NCI-H1436 (cell line): Measurements from ENCODE around the gene KNL1.
"Not testable (repeated sequence)": the region's sequence is repeated elsewhere in the genome, so short reads cannot be mapped to it uniquely, and the experiment has no call there.

Source experiments
- DNase-seq: peaks from one replicate; lab custom pipeline; 2025; lab: John Stamatoyannopoulos, UW

Gene KNL1

DNA sequence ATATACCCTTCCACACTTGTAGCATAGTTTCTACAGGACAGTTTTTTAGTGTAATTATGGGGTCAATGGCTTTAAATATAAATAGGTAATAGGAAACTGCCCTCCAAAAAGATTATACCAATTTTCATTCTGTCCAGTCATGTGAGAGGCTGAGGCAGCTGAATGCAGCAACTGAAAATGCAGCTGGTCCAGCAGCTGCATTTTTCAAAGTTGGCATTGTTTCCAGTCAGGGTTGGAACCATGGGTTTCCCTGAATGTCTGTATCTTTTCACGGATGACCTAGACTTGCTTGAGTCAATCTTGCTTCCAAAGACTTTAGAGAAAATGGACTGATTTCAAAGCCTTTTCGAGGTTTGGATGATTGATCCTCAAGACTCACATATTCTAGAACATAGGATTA, 9.9 kb upstream of the KNL1 start:
- DNase-seq: no peak

DNA sequence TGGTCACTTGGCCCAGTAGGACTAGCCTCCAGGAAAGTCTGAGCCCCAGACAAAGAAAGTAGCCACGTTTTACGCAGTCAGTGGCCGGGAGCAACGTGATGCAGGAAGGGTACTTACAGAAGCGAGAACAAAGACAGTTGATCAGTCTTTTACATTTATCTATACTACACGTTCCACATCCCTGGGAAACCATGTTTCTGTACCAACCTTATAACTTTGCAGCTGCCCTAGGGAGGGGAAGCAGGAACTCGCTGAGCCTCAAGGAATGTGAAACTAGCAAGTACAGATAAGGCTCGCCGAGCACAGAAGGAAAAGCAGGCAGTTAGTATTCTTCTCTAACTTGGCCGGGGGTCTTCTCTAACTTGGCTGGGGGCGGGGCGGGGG, 3.4 kb upstream of the KNL1 start:
- DNase-seq: no peak

DNA sequence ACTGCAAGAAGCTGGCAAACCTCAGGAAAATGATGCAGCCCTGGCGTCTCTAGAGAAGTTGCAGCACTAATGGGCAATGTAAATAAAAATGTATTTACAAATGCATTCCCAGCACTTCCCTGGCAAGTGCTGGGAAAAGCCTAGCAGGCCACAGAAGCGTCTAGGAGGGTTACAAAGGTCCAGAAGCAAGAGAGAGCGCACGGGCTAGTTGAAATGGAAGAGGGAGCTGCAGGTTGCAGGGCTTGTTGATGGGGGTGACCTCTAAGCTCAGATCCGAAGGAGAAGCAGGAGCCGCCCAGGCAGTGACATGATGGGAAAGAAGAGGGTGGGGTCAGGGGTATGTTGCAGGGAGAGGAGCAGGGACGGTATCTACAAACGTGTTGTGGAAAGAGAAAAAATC, 2.7 kb upstream of the KNL1 start:
- DNase-seq: no peak

DNA sequence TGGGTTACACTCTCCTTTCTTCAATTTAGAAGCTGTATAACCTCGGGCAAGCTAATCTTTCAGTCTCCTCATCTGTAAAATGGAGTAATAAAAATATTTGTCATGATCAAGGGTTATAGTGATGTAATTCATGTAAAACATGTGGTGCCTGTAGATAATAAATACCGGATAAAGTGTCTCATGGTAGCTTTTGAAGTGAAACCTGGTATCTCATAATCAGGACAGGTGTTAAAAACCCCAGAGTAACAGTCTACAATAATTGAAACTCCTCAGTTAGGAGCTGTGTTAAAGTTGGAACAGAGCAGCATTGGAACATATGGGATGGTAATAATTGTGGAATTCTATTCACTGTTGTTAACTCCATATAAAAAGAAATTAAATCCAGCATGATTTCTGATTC, 884 bp upstream of the KNL1 start:
- no peak for DNase-seq

DNA sequence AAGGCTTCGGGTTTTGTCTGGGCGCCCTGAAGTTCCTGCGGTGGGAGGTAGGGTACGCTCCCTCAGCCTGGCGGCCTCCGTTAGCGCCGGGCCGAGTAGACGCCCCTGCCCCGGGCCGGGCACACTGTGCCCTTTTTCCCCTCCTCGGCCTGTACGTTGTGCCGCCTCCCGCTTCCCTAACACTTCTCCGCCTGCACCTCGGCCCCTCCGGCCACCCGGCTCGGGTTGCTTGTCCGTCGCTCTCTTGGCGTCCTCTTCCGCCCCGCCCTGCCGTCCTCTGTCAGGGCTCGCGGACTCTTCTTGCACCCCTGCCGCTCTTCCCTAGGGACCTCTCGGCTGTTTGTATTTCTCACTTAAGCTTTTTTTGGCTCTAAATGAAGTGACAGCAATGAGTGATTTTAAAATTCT, 384 bp downstream of the KNL1 start:
- peak; percentile 45 for DNase-seq

DNA sequence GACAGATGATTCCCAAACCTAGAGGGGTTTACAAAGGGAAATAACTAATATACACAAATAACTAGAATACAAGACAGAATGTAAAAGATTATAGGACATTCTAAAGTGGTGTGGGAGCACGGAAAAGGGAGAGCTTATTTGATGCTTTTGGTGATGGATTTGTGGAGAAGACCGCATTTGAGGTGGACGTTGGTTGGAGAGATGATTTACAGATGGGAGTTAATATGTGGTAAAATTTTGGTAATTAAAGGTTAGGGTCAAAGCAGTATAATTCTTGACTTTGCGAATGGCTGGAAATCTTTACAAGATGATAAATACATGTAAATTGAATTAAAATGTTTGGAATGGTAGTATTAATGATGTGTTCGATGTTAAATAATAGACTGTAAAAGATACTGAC, 1.2 kb downstream of the KNL1 start:
- DNase-seq: no peak

DNA sequence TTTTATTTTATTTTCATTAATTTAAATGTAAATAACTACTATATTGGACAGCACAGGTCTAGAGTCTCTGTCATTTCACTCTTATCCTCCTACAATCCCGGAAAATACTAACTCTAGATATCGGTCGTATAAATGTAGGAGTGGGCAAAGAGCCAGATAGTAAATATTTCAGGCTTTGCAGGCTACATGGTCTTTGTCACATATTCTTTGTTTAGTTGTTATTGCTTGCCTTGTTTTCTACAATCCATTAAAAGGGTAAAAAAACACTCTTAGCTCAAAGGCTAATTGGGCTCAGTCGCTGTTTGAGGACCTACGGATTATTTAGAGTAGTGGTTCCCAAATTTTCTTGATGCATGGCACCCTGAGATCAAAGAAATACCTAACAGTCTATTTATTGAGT, 1.7 kb downstream of the KNL1 start:
- DNase-seq: no peak

DNA sequence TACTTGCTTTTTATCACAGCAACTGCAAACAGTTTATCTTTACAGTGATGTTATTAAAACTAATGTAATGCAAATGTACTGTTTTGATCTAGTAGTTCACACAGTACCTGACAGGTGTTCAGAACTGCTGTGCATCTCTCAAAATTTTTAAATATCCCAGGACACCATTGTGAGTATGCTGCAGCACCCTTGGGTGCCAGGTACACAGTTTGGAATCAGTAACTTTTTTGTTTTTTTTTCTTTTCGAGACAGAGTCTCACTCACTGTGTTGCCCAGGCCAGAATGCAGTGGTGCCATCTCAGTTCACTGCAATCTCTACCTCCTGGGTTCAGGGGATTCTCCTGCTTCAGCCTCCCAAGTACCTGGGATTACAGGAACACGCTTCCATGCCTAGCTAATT, 3.0 kb downstream of the KNL1 start:
- DNase-seq: no peak

DNA sequence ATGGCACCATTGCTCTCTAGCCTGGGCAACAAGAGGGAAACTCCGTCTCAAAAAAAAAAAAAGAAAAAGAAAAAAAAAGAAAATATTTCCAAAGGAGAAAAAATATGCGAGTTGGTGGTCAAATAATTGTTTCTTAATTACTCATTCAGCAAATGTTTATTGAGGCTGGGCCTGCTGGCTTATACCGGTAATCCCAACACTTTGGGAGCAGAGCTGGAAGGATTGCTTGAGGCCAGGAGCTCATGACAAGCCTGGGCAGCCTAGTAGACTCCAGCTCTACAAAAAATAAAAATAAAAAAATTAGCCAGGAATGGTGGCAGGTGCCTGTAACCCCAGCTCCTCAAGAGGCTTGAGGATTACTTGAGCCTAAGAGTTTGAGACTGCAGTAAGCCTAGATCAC, 4.1 kb downstream of the KNL1 start:
- DNase-seq: no peak

DNA sequence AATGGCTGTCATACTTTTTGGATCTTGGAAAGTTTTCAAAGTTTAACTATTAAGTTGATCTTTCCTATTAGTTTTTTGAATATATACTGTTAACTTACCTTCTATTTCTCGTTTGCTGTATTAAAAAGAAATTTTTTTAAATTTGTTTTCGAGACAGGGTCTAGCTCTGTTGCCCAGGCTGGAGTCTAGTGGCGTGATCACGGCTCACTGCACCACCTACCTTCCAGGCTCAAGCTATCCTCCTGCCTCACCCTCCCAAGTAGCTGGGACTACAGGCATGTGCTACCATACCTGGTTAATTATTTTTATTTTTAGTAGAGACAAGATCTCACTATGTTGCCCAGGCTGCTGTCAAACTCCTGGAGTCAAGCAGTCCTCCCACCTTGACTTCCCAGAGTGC, 4.6 kb downstream of the KNL1 start:
- DNase-seq: no peak

DNA sequence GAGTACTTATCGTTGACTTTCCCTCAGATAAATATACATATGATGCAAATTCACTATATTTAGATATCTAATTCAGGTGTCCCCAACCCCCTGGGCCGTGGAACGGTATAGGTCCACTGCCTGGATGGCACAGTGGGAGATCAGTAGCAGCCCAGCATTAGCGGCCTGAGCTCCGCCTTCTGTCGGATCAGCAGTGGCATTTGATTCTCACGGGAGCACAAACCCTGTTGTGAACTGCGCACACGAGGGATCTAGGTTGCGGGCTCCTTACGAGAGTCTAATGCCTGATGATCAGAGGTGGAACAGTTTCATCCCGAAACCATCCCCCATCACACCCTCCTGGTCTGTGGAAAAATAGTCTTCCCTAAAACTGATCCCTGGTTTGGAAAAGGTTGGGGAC, 6.9 kb downstream of the KNL1 start:
- no peak for DNase-seq

DNA sequence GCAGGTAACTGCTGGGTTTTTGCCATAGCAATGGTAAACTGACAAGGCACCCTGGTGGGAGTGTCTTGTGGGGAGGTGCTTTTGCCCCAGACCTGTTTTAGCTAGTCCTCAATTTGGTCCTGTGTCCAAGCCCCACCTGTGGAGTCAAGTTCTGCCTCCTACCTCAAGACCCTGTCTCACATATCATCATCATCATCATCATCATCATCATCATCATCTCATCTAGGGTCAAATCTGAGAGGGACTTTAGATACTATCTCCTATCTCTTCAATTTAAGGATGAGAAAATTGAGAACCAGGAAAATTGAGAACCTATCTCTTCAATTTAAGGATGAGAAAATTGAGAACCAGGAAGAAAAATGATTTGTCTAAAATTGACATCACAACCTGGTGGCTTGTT, 9.9 kb downstream of the KNL1 start:
- DNase-seq: no peak

DNA sequence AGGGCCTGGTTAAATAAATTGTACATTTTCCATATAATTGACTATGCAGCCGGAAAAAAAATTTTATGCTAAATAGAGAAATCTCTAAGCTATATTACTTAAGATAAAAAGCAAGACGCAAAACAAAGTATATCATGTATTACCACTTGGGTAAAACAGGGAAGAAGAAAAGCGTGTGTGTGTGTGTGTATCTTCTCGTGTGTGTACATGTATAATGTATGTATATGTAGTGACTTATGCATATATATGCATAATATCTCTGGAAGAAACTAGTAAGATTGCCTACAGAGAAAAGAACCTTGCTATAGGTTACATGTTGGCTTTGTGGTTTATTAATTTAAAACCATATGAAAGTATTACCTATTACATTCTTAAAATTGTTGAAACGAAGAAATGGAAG, 19.0 kb downstream of the KNL1 start:
- no peak for DNase-seq

DNA sequence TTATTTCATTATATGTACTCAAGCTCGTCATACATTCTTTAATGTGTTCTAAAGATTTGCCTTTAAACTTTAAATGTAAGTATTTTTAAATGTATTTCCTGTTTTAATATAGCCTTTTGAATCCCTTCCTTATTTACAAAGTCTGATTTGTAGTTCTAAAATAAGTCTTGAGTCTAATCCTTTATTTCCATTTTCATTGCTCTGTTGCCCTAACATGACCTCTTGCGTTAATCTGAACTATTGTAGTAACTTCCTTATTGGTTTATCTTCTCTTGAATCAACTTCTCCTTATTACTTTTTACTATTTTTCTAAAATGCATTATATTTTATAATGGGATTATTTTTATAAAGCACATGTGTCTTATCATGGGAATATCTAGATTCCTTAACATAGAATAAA, 24.0 kb downstream of the KNL1 start:
- DNase-seq: no peak

DNA sequence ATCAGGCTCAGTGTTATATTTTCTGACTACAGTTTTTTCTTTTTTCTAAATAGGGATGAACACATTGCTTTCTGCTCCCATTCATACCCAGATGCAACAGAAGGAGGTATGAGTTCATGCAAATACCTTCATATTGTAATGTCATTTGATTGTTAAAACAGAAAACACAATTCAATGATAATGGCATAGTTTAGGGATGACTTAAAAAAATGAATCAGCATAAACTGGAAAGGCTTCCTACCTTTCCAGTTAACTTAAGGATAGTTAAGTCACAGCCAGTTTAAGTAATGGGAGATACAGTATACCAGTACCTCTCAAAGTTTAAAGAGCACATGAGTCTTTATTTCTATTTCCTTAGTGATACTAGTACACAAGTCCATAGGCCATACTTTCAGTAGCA, 24.9 kb downstream of the KNL1 start:
- no peak for DNase-seq

DNA sequence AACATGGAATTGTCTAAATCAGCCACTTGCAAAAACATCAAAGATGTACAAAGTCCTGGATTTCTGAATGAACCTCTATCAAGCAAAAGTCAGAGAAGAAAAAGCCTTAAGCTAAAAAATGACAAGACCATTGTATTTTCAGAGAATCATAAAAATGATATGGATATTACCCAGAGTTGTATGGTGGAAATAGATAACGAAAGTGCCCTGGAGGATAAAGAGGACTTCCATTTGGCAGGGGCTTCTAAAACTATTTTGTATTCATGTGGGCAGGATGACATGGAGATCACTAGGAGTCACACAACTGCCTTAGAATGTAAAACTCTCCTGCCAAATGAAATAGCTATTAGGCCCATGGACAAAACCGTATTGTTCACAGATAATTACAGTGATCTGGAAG, 29.3 kb downstream of the KNL1 start:
- no peak for DNase-seq

DNA sequence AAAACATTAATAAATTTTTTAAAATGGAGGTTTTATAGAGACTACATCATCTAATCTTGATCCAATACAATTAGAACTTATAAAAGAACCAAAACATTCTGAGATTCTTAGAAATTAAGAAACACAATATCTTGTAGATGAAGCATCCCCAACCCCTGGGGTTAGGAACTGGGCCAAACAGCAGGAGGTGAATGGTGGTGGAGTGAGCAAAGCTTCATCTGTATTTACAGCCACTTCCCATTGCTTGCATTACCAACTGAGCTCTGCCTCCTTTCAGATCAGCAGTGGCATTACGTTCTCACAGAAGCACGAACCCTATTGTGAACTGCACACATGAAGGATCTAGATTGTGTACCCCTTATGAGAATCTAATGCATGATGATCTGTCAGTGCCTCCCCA, 36.3 kb downstream of the KNL1 start:
- no peak for DNase-seq

DNA sequence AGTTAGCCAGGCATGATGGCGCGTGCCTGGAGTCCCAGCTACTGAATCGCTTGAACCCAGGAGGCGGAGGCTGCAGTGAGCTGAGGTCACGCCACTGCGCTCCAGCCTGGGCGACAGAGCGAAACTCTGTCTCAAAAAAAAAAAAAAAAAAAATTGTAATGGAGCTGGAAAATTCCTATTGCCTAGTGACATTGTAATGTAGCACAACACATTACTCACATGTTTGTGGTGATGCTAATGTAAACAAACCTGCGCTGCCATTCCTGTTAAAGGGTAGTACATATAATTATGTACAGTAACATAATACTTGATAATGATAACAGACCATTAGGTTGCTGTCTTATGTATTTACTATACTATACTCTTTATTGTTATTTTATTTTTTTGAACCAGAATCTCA, 39.1 kb downstream of the KNL1 start:
- no peak for DNase-seq

DNA sequence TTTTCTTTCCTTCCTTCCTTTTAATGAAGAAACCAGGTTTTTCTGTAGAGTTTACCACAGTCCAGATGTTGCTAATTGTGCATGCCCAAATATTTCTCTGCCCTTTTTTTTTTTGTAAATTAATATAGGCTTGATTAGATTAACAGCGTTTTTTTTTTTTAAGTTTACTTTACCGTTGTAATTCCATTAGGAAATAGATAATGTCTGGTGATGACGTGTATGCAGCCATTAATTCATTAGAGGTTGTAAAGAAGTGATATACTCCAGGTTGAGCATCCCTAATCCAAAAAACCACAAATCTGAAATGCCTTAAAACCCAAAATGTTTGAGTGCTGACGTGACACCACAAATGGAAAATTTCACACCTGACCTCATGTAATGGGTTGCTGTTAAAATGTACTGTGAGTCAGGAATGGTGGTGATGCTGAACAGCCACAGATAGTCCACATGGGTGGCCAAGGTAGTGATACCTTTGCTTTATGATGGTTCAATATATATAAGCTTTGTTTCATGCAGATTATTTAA, 43.2 kb downstream of the KNL1 start:
- DNase-seq: no peak

DNA sequence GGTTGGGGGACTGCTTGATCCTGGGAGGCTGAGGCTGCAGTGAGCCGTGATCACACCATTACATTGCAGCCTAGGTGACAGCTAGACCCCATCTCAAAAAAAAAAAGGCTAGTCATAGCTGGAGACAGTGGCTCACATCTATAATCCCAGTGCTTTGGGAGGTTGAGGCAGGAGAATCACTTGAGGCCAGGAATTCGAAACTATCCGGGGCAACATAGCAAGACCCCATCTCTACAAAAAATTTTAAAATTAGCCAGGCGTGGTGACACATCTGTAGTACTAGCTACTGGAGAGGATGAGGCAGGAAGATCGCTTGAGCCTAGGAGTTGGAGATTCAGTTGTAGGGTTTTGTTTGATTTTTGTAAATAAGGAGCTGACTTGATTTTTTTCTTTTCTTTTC, 45.6 kb downstream of the KNL1 start:
- no peak for DNase-seq

DNA sequence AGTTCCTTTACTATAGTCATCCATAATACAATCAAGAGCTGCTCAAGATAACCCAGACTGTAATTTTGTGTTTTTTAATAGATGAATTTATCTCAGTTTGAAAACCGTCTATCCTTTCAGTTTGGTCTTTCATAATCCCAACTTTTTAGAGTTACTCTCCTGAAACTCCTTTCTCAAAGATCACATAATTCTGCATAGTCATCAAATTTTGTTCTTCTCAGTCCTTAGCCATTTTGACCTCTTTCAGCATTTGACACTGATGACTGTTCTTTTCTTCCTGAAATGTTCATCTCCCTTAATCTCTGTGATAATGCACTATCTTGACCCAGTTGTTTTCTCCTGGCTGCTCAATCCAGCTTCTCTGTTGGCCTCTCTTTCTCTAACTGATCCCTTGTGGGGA, 53.5 kb downstream of the KNL1 start:
- DNase-seq: no peak

DNA sequence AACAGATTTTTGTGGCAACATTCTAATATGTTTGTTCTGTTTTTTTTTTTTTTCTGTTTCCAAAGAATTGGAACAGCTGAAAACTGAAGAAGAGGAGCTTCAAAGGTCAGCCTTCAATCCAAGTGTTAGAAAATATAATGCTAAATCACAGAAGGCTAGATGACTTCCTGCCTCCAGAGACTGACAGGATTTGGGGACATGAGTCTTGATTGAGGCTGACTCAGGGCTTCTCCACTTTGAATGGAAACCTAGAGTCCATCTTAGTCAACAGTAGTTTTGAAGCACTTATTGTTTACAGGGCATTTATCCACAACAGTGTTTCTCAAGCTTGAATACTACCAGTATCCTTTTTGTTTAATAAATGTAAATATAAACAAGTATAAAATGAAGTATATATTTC, 56.4 kb downstream of the KNL1 start:
- DNase-seq: no peak

DNA sequence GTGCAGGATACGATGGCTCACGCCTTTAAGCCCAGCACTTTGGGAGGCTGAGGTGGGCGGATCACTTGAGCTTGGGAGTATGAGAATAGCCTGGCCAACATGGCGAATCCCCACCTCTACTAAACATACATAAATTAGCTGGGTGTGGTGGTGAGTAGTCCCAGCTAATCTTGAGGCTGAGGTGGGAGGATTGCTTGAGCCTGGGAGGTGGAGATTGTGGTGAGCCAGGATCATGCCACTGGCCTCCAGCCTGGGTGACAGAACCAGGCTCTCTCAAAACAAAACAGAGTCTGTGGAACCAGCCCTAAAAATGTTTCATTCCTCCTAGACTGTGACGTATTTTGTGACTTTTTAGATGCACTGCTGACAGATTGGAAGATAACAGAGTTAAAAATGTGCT, 66.6 kb downstream of the KNL1 start:
- no peak for DNase-seq

DNA sequence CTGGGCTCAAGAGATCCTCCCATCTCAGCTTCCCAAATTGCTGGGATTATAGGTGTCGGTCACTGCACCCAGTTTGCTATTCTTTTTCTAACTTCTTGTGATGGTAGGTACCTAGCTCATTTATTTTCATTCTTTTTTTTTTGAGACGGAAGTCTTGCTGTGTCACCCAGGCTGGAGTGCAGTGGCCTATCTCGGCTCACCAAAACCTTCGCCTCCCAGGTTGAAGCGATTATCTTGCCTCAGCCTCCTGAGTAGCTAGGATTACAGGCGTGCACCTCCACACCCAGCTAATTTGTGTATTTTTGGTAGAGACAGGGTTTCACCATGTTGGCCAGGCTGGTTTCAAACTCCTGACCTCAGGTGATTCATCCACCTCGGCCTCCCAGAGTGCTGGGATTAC, 70.9 kb downstream of the KNL1 start:
- no peak for DNase-seq

DNA sequence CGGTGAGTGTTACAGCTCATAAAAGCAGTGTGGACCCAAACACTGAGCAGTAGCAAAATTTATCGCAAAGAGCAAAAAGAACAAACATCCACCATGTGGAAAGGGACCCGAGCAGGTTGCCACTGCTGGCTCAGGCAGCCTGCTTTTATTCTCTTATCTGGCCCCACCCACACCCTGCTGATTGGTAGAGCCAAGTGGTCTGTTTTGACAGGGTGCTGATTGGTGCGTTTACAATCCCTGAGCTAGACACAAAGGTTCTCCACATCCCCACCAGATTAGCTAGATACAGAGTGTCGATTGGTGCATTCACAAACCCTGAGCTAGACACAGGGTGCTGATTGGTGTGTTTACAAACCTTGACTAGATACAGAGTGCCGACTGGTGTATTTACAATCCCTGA, 82.2 kb downstream of the KNL1 start:
- DNase-seq: not testable (repeated sequence)
